Measurements from ENCODE around the gene TMEM109. TPM values are rescaled to one million over a fixed set of nuclear protein-coding genes. Genes with fewer than 3 reads are reported as not detected.

The TMEM109 gene, protein sequence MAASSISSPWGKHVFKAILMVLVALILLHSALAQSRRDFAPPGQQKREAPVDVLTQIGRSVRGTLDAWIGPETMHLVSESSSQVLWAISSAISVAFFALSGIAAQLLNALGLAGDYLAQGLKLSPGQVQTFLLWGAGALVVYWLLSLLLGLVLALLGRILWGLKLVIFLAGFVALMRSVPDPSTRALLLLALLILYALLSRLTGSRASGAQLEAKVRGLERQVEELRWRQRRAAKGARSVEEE
- total RNA-seq, result 100 to 1,000 TPM in 1 of 3 donors, 10 to 100 TPM in 2; 77.6 to 112 (median 77.7) TPM

DNA sequence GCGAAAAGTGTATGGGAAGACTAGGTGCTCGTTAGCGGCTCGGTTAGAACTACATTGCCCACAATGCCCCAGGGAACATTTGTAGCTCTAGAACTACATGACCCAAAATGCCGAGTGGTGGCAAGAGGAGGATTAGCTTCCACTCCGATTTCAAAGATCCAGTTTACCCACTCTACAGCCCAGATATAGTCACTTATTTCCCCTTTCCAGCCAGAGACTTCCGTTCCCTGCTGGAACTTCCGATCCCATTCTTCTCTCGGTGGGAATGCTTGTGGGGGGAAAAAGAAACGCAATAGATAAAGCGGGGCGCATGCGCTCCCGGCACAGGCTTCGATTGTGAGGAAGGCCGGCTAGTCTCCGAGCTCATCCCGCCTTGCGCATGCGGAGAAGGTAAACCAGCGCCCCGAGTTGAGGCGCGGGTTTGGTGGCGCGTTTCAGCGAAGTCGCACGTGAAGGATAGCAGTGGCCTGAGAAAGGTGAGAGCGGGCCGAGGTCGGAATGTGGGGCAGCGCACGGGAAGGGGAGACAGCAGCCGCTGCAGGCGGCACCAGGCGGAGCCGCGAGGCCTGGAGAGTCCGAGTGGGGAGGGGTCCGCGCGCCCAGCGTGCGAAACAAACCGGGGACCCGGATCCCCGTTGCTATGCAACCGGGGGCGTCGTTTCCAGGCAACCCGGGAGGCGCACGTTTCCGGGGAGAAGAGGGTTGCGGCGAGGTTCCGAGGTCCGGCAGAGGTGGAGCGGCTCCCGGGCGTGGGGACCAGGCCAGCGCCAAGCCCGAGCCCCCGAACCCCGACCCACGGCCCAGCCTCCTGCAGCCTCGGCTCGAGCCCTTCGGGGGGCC, at the start of gene TMEM109:
Gene TMEM109, plus strand, starts transcription at position 366 of the 840 bp plus-strand sequence. CDS start 5,536 bp downstream, outside the sequence.
- peak; percentile 27 to 74 (median 73) for TF ChIP-seq POLR2AphosphoS5 (IDR thresholded peaks at IDR 0.05)
- TF ChIP-seq, protein P1, sequence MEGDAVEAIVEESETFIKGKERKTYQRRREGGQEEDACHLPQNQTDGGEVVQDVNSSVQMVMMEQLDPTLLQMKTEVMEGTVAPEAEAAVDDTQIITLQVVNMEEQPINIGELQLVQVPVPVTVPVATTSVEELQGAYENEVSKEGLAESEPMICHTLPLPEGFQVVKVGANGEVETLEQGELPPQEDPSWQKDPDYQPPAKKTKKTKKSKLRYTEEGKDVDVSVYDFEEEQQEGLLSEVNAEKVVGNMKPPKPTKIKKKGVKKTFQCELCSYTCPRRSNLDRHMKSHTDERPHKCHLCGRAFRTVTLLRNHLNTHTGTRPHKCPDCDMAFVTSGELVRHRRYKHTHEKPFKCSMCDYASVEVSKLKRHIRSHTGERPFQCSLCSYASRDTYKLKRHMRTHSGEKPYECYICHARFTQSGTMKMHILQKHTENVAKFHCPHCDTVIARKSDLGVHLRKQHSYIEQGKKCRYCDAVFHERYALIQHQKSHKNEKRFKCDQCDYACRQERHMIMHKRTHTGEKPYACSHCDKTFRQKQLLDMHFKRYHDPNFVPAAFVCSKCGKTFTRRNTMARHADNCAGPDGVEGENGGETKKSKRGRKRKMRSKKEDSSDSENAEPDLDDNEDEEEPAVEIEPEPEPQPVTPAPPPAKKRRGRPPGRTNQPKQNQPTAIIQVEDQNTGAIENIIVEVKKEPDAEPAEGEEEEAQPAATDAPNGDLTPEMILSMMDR (IDR thresholded peaks at IDR 0.05), result peak in 1 of 3 donors; percentile 30
- peak; percentile 34 for TF ChIP-seq POLR2A (IDR thresholded peaks at IDR 0.05)
- H3K36me3 ChIP-seq, result no peaks in the 10 kb centered on the region
- intact Hi-C loops (cut with DNase I; ENCODE audit: low total_unique reads), result no loop called here
- H3K9me3 ChIP-seq, result no peaks in the 10 kb centered on the region
- peaks cover 4% of the 10 kb centered on the region in 2 donors for H3K4me1 ChIP-seq
- H3K27ac ChIP-seq, result peak within 1 kb of the TSS; percentile 94 to 95
- peak within 1 kb of the TSS; percentile 69 to 84 (median 74) for H3K4me3 ChIP-seq
- DNase-seq (ENCODE audit: low spot score in 2 of 2), result peak; percentile 75 to 77
- no peaks in the 10 kb centered on the region for H3K27me3 ChIP-seq

DNA sequence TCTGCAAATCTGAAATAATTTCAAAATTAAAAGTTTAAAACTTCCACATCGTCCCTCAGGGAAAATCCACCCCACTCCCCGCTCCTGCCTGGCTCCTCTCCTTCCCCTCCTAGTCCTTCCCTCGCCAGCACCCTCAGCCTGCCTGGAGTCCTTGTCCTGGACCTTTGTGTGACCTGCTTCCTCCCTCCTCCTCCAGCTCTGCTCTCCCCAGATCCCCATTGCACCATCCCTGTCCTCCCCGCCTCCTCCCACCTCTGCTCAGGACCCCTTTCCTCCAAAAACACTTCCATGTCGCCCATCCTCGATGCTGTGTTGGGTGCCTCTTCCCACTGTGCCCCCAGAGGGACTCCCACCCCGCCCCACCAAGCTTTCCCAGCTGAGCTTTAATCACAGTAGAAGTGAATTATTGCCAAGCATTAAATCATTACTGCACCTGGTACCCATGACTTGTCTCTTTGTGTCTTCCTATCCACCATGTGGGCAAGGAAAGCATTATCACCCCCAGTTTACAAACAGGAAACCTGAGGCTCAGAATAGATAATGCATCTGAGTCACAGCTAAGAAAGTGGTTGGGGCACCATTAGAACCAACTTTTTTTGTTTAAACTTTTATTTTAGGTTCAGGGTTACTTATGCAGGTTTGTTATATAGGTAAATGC, 49.0 kb upstream of the TMEM109 start:
- no peak for DNase-seq (ENCODE audit: low spot score in 2 of 2)
- Histone ChIP-seq H3K27ac (no peak overlapping the region), H3K36me3 (no peaks in the 10 kb centered on the region), H3K4me3 (no peak overlapping the region), H3K4me1 (no peaks in the 10 kb centered on the region), H3K9me3 (no peaks in the 10 kb centered on the region), H3K27me3 (no peaks in the 10 kb centered on the region)
- intact Hi-C loops (cut with DNase I; ENCODE audit: low total_unique reads), result no loop called here
- TF ChIP-seq POLR2AphosphoS5 (IDR thresholded peaks at IDR 0.05), result no peak
- no peak for TF ChIP-seq POLR2A (IDR thresholded peaks at IDR 0.05)
- TF ChIP-seq, protein P1 (IDR thresholded peaks at IDR 0.05), result no peak

DNA sequence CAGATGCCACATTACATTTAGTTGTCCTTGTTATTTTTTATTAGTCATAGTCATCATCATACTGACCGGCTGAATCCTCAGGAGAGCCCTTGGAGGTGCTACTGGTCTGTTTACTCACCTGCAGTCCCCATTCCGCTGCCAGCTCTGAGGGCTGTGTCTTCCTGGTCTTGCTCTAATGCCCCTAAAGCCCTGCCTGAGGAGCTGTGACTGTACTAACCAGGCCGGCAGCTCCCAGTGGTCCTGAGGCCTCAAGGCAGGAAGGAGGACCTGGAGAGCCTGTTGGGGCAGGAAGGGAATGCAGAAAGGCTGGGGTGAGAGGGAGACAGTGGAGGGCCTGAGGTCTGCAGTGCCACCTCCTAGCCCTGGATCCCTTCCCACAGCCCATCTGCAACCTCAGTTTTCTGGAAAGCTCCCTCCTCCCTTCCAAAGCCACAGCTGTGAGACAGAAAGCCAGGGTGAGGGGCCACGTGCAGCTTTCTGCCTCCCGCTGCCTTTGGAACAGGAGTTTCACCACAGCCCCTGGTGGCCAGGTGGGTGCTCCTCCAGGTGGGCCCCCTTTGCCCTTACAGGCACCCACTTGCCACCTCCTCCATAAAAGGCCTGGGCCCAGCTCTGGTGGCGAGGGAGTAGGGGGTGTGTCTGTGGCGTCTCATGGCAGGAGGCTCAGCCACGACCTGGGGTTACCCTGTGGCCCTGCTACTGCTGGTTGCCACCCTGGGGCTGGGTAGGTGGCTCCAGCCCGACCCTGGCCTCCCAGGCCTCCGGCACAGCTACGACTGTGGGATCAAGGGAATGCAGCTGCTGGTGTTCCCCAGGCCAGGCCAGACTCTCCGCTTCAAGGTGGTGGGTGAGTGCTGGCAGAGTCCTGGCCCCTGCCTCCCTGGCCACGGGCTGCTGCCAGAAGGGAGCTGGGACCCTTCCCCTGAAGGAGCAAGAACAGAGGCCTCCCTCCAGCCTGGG, 46.8 kb upstream of the TMEM109 start, which contains the start of gene ZP1:
Gene ZP1, plus strand, starts transcription at position 632 of the 960 bp plus-strand sequence. Its CDS starts 20 bp downstream, at position 652.
- H3K36me3 ChIP-seq, result no peaks in the 10 kb centered on the region
- H3K27ac ChIP-seq, result no peak within 1 kb of the TSS
- H3K4me3 ChIP-seq, result no peak within 1 kb of the TSS
- H3K4me1 ChIP-seq, result no peaks in the 10 kb centered on the region
- no peaks in the 10 kb centered on the region for H3K9me3 ChIP-seq
- no peak for DNase-seq (ENCODE audit: low spot score in 2 of 2)
- no peaks in the 10 kb centered on the region for H3K27me3 ChIP-seq
- TF ChIP-seq, protein P1 (IDR thresholded peaks at IDR 0.05), result no peak
- TF ChIP-seq POLR2A (IDR thresholded peaks at IDR 0.05) (no peak), POLR2AphosphoS5 (IDR thresholded peaks at IDR 0.05) (no peak)
- intact Hi-C loops (cut with DNase I; ENCODE audit: low total_unique reads), result no loop called here

DNA sequence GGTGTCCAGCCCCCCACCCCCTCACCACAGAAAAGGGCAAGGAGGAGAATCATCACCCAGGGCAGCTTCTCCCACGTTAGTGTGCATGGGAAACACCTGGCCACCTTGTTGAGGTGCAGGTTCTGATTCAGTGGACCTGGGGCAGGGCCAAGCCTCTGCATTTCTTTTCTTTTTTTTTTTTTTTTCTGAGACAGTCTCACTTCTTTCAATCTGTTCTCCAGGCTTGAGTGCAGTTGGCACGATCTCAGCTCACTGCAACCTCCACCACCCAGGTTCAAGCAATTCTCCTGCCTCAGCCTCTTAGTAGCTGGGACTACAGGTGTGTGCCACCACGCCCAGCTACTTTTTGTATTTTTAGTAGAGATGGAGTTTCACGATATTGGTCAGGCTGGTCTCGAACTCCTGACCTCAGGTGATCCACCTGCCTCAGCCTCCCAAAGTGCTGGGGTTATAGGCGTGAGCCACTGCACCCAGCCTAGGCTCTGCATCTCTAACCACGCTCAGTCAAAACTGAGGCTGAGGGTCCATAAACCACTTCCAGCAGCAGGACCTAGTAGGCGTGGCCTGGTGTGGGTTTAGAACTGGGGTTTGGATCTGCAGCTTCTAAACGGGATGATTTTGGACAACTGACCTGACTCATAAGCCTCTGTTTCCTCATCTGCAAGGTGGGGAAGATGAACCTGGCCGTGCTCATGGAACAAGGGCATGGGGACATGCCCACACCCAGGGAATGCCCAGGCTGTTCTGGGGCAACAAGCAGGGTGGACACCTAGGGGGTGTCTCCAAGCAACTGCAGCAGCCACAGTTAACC, 45.9 kb upstream of the TMEM109 start:
- Histone ChIP-seq H3K9me3 (no peaks in the 10 kb centered on the region), H3K4me3 (no peak overlapping the region), H3K27ac (no peak overlapping the region), H3K27me3 (no peaks in the 10 kb centered on the region), H3K36me3 (no peaks in the 10 kb centered on the region), H3K4me1 (no peaks in the 10 kb centered on the region)
- intact Hi-C loops (cut with DNase I; ENCODE audit: low total_unique reads), result no loop called here
- DNase-seq (ENCODE audit: low spot score in 2 of 2), result no peak
- TF ChIP-seq POLR2A (IDR thresholded peaks at IDR 0.05) (no peak), POLR2AphosphoS5 (IDR thresholded peaks at IDR 0.05) (no peak)
- TF ChIP-seq, protein P1 (IDR thresholded peaks at IDR 0.05), result no peak
